K562 (cell line): ENCODE data around the gene FKBP9. TPM values are rescaled to one million over a fixed set of nuclear protein-coding genes. Genes with fewer than 3 reads are reported as not detected.
A peak's percentile ranks its signal among the peaks of the same experiment; 100 is the strongest.

ENCODE experiments used
- BRD4 ChIP-seq: fragments of 200-600 bp; sonication (generic); IDR thresholded peaks from 2 replicates; pipeline ENCODE4 v1.6.1; 2017; ENCODE audit warnings: inconsistent platforms
- CBX1 ChIP-seq: sonication (generic); IDR thresholded peaks from 2 replicates; pipeline ENCODE4 v1.6.1; 2016; ENCODE audit warnings: antibody characterized with exemption, low read depth, mild to moderate bottlenecking
- CTBP1 ChIP-seq: fragments of 450-650 bp; IDR thresholded peaks from 2 replicates; pipeline ENCODE4 v1.6.1; 2016; ENCODE audit warnings: borderline replicate concordance
- CUX1 ChIP-seq: fragments of 200-800 bp; sonication (Bioruptor generic); IDR thresholded peaks from 2 replicates; pipeline ENCODE4 v1.6.1; 2016; ENCODE audit warnings: missing genetic modification characterization, missing compliant biosample characterization
- DMBX1 ChIP-seq: fragments of 250-450 bp; sonication (Bioruptor Pico); IDR thresholded peaks from 2 replicates; pipeline ENCODE4 v1.8.0; 2022; ENCODE audit warnings: inconsistent platforms, mild to moderate bottlenecking, moderate library complexity, borderline replicate concordance
- MITF ChIP-seq: IDR thresholded peaks from 2 replicates; pipeline ENCODE4 v1.6.1; 2014; ENCODE audit warnings: antibody characterized with exemption
- MXD1 ChIP-seq: fragments of 250-450 bp; sonication (Bioruptor Pico); IDR thresholded peaks from 2 replicates; pipeline ENCODE4 v1.8.0; 2021; ENCODE audit warnings: borderline replicate concordance, mild to moderate bottlenecking, moderate library complexity; ENCODE audit not compliant: poor library complexity, severe bottlenecking
- POLR2AphosphoS5 ChIP-seq: IDR thresholded peaks from 2 replicates; pipeline ENCODE4 v1.6.1; 2011; ENCODE audit warnings: mild to moderate bottlenecking, low read depth, low read length, moderate library complexity; ENCODE audit not compliant: control insufficient read depth, insufficient read depth
- RBM15 ChIP-seq: fragments of 200-400 bp; formaldehyde crosslinking; IDR thresholded peaks from 2 replicates; pipeline ENCODE4 v1.6.1; 2018; ENCODE audit warnings: mild to moderate bottlenecking, low read length, moderate library complexity; ENCODE audit not compliant: insufficient read depth
- SIRT6 ChIP-seq: IDR thresholded peaks from one replicate; pipeline ENCODE4 v1.6.1; 2012; ENCODE audit warnings: low read depth, mild to moderate bottlenecking, control low read depth, inconsistent platforms, low read length, moderate library complexity
- ZFP36 ChIP-seq: fragments of 150-350 bp; IDR thresholded peaks from 2 replicates; pipeline ENCODE4 v1.6.1; 2018; ENCODE audit warnings: low read length, low read depth; ENCODE audit not compliant: partially characterized antibody
- ZNF12 ChIP-seq: sonication (generic); formaldehyde crosslinking; IDR thresholded peaks from 2 replicates; pipeline ENCODE4 v1.4.0; 2020; ENCODE audit warnings: mild to moderate bottlenecking, missing genetic modification reagents
- ZNF431 ChIP-seq: sonication (generic); formaldehyde crosslinking; IDR thresholded peaks from 2 replicates; pipeline ENCODE4 v1.8.0; 2022; ENCODE audit warnings: mild to moderate bottlenecking, missing genetic modification reagents
- ZNF780A ChIP-seq: fragments of 250-450 bp; sonication (Bioruptor Pico); IDR thresholded peaks from 2 replicates; pipeline ENCODE4 v1.5.0; 2021; ENCODE audit warnings: mild to moderate bottlenecking
- polyA plus RNA-seq, 8 experiments: library from polyadenylated mRNA; depleted of rRNA in 4 of 8; stranded (reverse) in 5 of 8; unstranded in 3 of 8; fragments of >200 nt; fragmentation: Nextera tagmentation in 2 of 8; fragmentation: Illumina TruSeq in 1 of 8; extraction: Ambion mirVana in 2 of 8; extraction: Trizol in 1 of 8; gene quantifications; 2 replicates each; pipeline versions ENCODE4 v1.2.1 to v1.2.3, GENCODE V29; 2011 to 2014; ENCODE audit warnings: inconsistent platforms in 1 of 8, missing spikeins in 1 of 8
- total RNA-seq, 7 experiments: library from RNA; depleted of rRNA in 6 of 7; stranded (reverse); fragments of >200 nt in 6 of 7; fragmentation: Illumina TruSeq in 2 of 7; extraction: Trizol in 2 of 7; gene quantifications; 2 replicates each; pipeline versions ENCODE4 v1.2.1 to v1.2.3, GENCODE V29; 2011 to 2021; ENCODE audit warnings: low replicate concordance in 1 of 7
- TF ChIP-seq, protein P1 (sequence below): fragments of 250-450 bp; sonication (Bioruptor Pico); IDR thresholded peaks from 2 replicates; pipeline ENCODE4 v1.8.0; 2022; ENCODE audit warnings: inconsistent platforms
- TF ChIP-seq, protein P2 (sequence below): fragments of 450-650 bp; formaldehyde crosslinking; IDR thresholded peaks from 2 replicates; pipeline ENCODE4 v1.4.0; 2020; ENCODE audit warnings: mild to moderate bottlenecking

The FKBP9 gene
- total and polyA plus RNA-seq, 9 of the 15 experiments (the other 6 are each of a cell fraction or from before 2014, with no cell fraction given), result 5.9 to 23.7 (median 15.8) TPM

- TF ChIP-seq, protein P1, sequence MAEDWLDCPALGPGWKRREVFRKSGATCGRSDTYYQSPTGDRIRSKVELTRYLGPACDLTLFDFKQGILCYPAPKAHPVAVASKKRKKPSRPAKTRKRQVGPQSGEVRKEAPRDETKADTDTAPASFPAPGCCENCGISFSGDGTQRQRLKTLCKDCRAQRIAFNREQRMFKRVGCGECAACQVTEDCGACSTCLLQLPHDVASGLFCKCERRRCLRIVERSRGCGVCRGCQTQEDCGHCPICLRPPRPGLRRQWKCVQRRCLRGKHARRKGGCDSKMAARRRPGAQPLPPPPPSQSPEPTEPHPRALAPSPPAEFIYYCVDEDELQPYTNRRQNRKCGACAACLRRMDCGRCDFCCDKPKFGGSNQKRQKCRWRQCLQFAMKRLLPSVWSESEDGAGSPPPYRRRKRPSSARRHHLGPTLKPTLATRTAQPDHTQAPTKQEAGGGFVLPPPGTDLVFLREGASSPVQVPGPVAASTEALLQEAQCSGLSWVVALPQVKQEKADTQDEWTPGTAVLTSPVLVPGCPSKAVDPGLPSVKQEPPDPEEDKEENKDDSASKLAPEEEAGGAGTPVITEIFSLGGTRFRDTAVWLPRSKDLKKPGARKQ (CRISPR knock-in tag), result no peak
- TF ChIP-seq DMBX1 (CRISPR knock-in tag), result peak; percentile 40
- no peak for TF ChIP-seq RBM15
- TF ChIP-seq CTBP1, result peak; percentile 87
- TF ChIP-seq ZFP36, result no peak
- no peak for TF ChIP-seq MITF
- peak; percentile 91; the same call in 1 of the 2 replicates for TF ChIP-seq CBX1
- no peak for TF ChIP-seq MXD1 (CRISPR knock-in tag)
- 0 out of 2 replicates have a peak, but pooled peaks have one; percentile 71 for TF ChIP-seq ZNF431
- TF ChIP-seq ZNF12 (CRISPR knock-in tag), result 0 out of 2 replicates have a peak, but pooled peaks have one; percentile 39
- no peak for TF ChIP-seq BRD4
- TF ChIP-seq POLR2AphosphoS5, result peak; percentile 59; the same call in 1 of the 2 replicates
- TF ChIP-seq SIRT6, result no peak
- TF ChIP-seq ZNF780A (CRISPR knock-in tag), result no peak
- no peak for TF ChIP-seq CUX1
- TF ChIP-seq, protein P2, sequence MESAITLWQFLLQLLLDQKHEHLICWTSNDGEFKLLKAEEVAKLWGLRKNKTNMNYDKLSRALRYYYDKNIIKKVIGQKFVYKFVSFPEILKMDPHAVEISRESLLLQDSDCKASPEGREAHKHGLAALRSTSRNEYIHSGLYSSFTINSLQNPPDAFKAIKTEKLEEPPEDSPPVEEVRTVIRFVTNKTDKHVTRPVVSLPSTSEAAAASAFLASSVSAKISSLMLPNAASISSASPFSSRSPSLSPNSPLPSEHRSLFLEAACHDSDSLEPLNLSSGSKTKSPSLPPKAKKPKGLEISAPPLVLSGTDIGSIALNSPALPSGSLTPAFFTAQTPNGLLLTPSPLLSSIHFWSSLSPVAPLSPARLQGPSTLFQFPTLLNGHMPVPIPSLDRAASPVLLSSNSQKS (CRISPR knock-in tag), result no peak
Measured at GRCh38 chr7:32942415-32943251, 14.6 kb upstream of the FKBP9 start (continued).
